Cardiac fibroblast (primary cell): ENCODE measurements around the gene TMUB2.

Source experiments
- DNase-seq, 2 donors: peaks; one replicate each; pipeline versions ENCODE4 v3.0.0 to v3.0.0-alpha.2; 2010; ENCODE audit warnings: low read depth in 2 of 2
- H3K4me3 ChIP-seq, 2 donors: replicated peaks in 1 of 2; 1 replicate in 1 of 2; 2 replicates in 1 of 2; pipeline ENCODE4 v1.5.1; 2011; ENCODE audit warnings: low read depth in 2 of 2, low read length in 2 of 2, mild to moderate bottlenecking in 2 of 2, moderate library complexity in 1 of 2
- TF ChIP-seq, protein P1 (sequence below): IDR thresholded peaks from one replicate; pipeline ENCODE4 v1.5.1; 2011; ENCODE audit warnings: low read depth, mild to moderate bottlenecking, low read length, inconsistent platforms

TMUB2 gene

DNA sequence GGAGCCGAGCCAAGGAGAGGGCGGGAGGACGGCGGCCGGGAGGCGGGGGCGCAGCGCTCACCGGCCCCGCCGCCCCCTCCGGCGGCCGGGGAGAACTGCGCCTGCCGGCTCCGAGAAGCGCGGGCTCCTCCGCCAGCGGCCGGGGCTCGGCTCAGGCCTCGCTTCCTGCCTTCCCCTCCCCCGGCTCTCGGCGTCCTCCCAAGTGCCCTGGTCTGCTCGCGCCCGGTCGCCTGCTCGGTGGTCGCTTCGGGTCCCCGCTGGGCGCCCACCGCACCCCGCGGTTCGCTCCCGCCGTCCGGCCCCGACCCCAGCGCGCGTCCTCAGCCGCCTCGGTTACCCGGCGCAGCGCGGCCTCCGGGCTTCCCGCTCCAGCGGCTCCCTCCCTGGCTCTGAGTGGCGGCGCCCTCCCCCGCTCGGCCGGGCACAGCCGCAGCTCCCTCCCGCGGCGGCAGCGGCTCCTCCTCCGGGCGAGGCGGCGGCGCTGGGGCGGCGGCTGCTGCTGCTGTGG, 32.4 kb downstream of the TMUB2 start:
- TF ChIP-seq, protein P1, sequence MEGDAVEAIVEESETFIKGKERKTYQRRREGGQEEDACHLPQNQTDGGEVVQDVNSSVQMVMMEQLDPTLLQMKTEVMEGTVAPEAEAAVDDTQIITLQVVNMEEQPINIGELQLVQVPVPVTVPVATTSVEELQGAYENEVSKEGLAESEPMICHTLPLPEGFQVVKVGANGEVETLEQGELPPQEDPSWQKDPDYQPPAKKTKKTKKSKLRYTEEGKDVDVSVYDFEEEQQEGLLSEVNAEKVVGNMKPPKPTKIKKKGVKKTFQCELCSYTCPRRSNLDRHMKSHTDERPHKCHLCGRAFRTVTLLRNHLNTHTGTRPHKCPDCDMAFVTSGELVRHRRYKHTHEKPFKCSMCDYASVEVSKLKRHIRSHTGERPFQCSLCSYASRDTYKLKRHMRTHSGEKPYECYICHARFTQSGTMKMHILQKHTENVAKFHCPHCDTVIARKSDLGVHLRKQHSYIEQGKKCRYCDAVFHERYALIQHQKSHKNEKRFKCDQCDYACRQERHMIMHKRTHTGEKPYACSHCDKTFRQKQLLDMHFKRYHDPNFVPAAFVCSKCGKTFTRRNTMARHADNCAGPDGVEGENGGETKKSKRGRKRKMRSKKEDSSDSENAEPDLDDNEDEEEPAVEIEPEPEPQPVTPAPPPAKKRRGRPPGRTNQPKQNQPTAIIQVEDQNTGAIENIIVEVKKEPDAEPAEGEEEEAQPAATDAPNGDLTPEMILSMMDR, result peak; percentile 15
- H3K4me3 ChIP-seq, result peak overlapping the region; percentile 37 to 89
- DNase-seq, result peak; percentile 58 to 79

DNA sequence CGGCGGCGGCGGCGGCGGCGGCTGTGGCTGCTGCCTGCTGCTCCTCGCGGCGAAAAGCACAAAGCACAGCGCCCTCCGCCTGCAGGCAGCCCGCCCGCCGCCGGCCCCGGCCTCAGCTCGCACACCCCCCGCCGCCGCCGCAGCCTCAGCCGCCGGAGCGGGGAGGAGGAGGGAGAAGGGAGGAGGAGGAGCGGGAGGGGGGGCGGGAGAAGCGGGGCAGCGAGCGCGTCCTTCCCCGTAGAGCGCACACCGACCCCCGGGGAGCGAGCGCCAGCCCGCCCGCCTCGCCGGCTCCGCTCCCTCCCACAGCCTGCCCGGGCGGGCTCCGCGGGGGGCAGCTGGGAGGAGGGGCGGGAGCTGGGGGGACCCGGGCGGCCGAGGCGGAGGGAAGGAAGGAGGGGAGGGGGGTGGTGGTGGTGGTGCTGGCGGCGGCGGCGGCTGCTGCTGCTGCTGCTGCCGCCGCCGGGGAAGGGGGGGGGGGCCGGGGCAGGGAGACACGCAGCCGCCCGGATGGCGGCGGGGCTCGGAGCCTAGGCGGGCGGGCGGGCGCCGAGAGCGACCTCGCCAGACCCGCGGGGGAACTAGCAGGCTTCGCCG, 32.9 kb downstream of the TMUB2 start, which contains the start of gene UBTF:
UBTF (minus strand) TSS at position 60 of the 597 bp plus-strand sequence. CDS start 1,446 bp downstream, outside the sequence.
- TF ChIP-seq, protein P1, result no peak

DNA sequence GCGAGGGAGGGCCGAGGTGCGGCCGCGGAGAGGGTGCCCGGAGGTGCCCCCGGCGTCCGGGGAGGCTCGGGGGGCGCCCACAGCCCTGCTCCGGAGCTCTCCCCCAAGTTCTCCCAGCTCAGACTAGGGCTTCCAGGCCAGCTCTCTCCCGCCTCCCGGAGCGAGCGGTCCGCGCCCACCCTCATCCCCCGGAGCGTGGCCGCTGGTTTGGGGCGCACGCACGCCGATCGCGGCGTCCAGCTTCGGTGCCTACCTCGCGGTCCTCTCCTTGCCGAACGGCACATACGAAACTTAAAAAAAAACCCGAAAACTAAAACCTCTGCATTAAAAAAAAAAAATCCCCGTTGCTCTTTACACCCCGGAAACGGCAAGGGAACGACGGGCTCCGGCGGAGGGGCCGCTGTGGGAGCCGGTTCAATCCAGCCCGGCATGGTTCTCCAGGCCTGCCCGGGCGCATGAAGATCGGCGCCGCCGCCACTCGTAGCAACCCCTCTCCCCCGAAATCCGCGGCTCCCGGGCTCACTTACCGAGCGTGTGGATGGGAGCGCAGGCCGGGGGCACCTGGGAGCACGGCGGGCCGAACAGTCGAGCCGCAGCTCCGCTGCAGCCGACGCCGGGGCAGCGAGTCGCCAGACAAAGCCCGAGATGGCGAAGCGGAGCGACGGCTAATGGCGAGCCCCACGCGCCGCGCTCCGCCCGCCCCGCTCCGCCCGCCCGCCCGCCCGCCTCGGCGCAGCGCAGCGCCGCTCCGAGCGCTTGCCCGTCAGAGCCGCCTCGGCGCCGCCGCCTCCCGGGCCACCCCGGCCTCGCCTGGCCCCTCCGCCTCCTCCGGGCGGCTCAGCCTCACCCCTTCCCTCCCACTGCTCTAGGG, 33.7 kb downstream of the TMUB2 start:
- DNase-seq, result peak; percentile 59 to 73
- TF ChIP-seq, protein P1, result no peak
- peak overlapping the region; percentile 89 for H3K4me3 ChIP-seq

More for the DNA sequence above, 32.9 kb downstream of the TMUB2 start, which contains the start of gene UBTF:
- peak in 1 of 2 donors; percentile 72 for DNase-seq
- H3K4me3 ChIP-seq, result peak within 1 kb of the TSS; percentile 89

DNA sequence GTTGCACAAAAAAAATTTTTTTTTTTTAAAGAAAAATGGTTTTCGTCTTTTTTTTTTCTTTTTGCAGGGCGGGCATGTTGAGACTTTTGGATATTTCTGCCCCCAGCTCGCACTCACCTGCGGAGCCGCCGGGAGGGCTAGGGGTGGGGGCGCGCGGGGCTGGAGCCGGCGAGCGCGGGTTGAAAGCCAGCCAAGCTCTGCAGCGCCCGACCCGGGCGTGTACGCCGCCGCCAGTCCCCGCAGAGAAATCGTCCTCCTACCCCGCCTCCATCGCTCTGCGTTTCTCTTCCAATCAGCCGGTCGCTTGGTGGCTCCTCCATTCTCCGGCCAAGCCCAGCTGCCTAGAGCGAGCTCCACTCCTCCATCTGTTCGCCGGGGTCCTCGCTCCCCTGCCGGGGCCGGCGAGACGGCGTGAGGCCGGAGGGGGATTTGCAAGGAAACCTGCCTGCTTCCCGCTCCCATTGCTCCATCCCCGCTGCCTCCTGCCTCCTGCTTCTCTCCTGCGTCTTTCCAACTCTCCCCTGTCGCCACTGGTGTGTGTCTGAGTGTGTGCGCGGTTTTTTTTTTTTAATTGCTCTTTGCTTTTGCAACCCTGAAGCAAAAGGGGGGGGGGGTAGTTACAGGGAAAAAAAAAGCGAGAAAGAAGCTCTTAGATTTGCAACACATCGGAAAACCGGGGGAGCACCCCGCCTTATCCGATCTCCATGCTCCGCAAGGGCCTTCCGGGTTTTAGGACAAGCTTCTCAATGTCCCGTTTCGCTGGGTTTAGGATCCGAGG, 34.5 kb downstream of the TMUB2 start:
- peak; percentile 81 to 86 for DNase-seq
- peak overlapping the region; percentile 89 for H3K4me3 ChIP-seq
- TF ChIP-seq, protein P1, result no peak

DNA sequence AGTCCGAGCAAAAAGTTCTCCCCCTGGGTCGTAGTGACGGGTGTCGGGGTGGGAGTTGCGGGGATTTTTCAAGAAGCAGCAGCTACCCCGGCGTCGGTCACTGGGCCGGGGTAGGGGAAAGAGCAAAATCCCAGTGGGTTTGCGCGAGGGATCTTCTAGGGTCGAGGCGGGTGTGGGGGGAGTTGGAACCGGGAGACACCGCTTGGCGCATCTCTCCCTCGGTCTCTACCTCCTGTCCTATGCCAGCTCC, 35.0 kb downstream of the TMUB2 start:
- DNase-seq, result no peak
- TF ChIP-seq, protein P1, result no peak
- H3K4me3 ChIP-seq, result peak overlapping the region; percentile 89

DNA sequence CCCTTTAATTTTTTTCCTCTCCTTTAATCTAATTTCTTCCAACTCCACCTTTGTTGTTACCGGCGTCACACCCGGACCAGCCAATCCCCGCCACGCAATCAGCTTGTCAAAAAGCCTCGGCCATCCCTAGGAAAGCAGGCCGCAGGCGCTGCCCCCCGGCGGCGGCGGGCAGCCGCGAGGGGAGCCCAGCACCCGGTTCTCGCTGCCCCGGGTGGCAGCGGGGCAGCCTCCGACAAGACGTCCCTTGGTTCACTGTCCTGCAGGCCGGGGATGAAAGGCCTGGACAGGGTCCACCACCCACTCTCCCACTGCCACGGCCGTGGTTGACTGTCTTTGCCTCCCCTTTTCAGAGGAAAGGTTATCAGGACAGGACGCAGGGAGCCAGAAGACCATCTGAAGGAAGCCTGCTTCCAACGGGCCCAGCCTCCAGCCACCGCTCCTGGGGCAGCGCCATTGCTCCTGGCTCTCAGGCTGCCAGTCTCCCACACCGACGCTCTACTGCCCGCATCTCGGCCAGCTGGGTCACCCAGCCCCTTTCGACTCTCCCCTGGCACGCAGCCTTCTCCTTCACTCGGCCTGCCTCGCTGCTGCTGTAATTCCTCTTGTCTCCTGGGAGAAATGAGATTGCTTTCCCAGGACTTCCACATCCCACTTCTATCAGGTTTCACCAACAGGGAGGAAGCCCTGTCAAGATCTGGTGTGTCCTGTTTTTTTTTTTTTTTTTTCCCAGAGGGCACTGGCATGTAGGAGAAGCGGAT, 35.5 kb downstream of the TMUB2 start:
- TF ChIP-seq, protein P1, result no peak
- peak; percentile 72 to 91 for DNase-seq

More for the DNA sequence above, 35.5 kb downstream of the TMUB2 start:
- peak overlapping the region; percentile 89 for H3K4me3 ChIP-seq
